Esophagus muscularis mucosa (tissue), 4 donors: ENCODE results near the gene KRT34. TPM values are rescaled to one million over a fixed set of nuclear protein-coding genes. Genes with fewer than 3 reads are reported as not detected.

Experiments
- DNase-seq: peaks from one replicate; pipeline ENCODE4 v3.0.0-alpha.2; 2017; ENCODE audit errors: extremely low spot score
- H3K27ac ChIP-seq, 4 donors: fragments of 200-600 bp; sonication (generic); replicated peaks in 1 of 4; 1 replicate in 3 of 4; 2 replicates in 1 of 4; pipeline ENCODE4 v1.5.1; 2016 to 2019; ENCODE audit warnings: mild to moderate bottlenecking in 1 of 4
- H3K27me3 ChIP-seq, 4 donors: fragments of 200-600 bp; sonication (generic); one replicate each; pipeline versions ENCODE4 v1.5.1 to v1.6.0; 2016 to 2019
- H3K36me3 ChIP-seq, 4 donors: fragments of 200-600 bp; sonication (generic); one replicate each; pipeline ENCODE4 v1.5.1; 2016 to 2019
- H3K4me1 ChIP-seq, 4 donors: fragments of 200-600 bp; sonication (generic); one replicate each; pipeline ENCODE4 v1.5.1; 2016 to 2019
- H3K4me3 ChIP-seq, 4 donors: fragments of 200-600 bp; sonication (generic); 1 replicate in 2 of 4; 2 replicates in 2 of 4; pipeline ENCODE4 v1.5.1; 2016 to 2019; ENCODE audit warnings: mild to moderate bottlenecking in 4 of 4, moderate library complexity in 1 of 4
- H3K9me3 ChIP-seq, 4 donors: fragments of 200-600 bp; sonication (generic); 1 replicate in 3 of 4; 2 replicates in 1 of 4; pipeline ENCODE4 v1.5.1; 2016 to 2019
- EP300 ChIP-seq: sonication (generic); formaldehyde crosslinking; IDR thresholded peaks from one replicate; pipeline ENCODE4 v1.6.1; 2017; ENCODE audit warnings: antibody characterized with exemption
- POLR2A ChIP-seq: fragments of 450-650 bp; IDR thresholded peaks from one replicate; pipeline ENCODE4 v1.6.1; 2017; ENCODE audit warnings: antibody characterized with exemption, moderate library complexity, mild to moderate bottlenecking, low read depth
- POLR2AphosphoS5 ChIP-seq, 2 donors: sonication (generic); formaldehyde crosslinking; IDR thresholded peaks; one replicate each; pipeline ENCODE4 v1.6.1; 2017; ENCODE audit warnings: antibody characterized with exemption in 2 of 2
- WGBS: methylation state at CpG from one replicate; pipeline ENCODE4 v1.1.5; 2018; 5-methylcytosine and 5-hydroxymethylcytosine counted together
- intact Hi-C: fragments of 100-400 bp; cut with DNase I; formaldehyde crosslinking; loops from one replicate; pipeline ENCODE4 v1.15.1; 2023
- total RNA-seq, 4 donors: library from RNA; depleted of rRNA; stranded (reverse); fragments of >200 nt; gene quantifications; one replicate each; pipeline versions ENCODE4 v1.1.0 to v1.2.1, GENCODE V29; 2016
- TF ChIP-seq, protein P1 (sequence below), 3 experiments: fragments of 200-600 bp in 2 of 3; fragments of 450-650 bp in 1 of 3; sonication (generic) in 2 of 3; IDR thresholded peaks; one replicate each; pipeline ENCODE4 v1.5.1; 2017 to 2019; ENCODE audit warnings: antibody characterized with exemption in 3 of 3, mild to moderate bottlenecking in 2 of 3, moderate library complexity in 1 of 3

KRT34 gene
- total RNA-seq, 4 donors from 2014 or later = not detected

DNA sequence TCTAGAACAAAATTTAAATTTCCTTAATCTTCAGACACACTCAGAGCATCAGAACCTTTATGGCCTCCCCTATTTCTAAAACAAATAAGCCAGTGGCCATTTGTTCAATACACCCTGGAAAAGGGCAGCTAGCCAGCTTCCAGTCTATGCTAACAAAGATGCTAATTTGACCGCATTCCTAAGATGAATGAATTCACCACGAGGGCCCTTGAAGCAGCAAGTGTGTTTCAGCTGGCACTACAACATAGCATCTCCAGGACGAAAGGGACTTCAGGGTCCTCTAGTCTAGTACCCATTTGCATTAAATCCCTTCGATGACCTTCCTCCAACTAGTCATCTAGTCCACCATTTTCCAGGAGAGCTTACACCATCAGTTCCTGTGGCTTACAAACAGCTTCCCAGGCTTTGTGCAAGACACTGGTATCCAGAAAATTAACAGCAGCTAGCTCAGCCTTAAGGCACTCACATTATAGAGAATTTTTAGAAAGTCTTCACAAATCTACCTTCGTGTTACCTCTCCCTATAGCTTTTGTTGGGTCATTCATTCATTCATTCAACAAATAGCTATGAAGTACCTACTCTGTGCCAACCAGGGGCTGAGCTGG lies 31.3 kb upstream of the KRT34 start:
- no peaks in the 10 kb centered on the region for H3K36me3 ChIP-seq
- TF ChIP-seq, protein P1, sequence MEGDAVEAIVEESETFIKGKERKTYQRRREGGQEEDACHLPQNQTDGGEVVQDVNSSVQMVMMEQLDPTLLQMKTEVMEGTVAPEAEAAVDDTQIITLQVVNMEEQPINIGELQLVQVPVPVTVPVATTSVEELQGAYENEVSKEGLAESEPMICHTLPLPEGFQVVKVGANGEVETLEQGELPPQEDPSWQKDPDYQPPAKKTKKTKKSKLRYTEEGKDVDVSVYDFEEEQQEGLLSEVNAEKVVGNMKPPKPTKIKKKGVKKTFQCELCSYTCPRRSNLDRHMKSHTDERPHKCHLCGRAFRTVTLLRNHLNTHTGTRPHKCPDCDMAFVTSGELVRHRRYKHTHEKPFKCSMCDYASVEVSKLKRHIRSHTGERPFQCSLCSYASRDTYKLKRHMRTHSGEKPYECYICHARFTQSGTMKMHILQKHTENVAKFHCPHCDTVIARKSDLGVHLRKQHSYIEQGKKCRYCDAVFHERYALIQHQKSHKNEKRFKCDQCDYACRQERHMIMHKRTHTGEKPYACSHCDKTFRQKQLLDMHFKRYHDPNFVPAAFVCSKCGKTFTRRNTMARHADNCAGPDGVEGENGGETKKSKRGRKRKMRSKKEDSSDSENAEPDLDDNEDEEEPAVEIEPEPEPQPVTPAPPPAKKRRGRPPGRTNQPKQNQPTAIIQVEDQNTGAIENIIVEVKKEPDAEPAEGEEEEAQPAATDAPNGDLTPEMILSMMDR (IDR thresholded peaks at IDR 0.05) = no peak
- TF ChIP-seq POLR2AphosphoS5 (IDR thresholded peaks at IDR 0.05) = no peak
- no peak for TF ChIP-seq POLR2A
- TF ChIP-seq EP300 = no peak
- no peaks in the 10 kb centered on the region for H3K27me3 ChIP-seq
- 75% methylated on average over 5 of the region's 5 CpGs for WGBS
- H3K4me1 ChIP-seq = peaks cover 0 to 27% (median 23%) of the 10 kb centered on the region in 4 donors
- H3K9me3 ChIP-seq = no peaks in the 10 kb centered on the region
- intact Hi-C loops = no loop called here
- no peak overlapping the region for H3K27ac ChIP-seq
- DNase-seq = no peak
- no peak overlapping the region for H3K4me3 ChIP-seq

DNA sequence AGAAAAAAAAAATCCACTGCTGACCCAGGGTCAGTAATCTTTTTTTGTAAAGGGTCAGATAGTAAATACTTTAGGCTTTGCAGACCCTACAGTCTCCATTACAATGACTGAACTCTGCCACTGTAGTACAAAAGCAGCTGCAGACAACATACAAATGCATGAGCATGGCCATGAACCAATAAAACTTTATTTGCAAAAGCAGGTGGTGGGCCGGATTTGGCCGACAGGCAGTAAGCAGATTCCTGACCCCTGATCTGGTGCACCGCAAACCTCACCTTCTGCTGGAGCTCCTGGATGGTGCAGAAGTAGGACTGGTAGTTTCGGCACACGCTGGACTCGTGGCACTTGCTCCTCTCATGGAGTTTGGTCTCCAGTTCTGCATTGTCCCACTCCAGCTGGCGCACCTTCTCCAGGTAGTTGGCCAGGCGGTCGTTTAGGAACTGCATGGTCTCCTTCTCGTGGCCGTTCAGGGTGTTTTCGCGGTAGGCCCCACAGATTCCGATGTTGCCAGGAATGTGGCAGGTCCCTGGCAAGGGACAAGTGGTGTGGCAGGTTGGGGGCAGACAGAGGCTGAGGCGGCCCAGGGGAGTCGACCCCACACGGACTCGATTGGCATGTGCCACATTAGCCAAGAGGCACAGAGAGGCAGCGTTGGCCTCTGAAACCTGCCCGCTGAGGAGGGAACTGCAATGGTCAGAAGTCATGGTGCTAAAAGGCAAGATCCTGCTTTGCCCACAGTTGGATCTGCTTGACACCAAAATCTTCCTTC lies 29.1 kb upstream of the KRT34 start:
- TF ChIP-seq, protein P1 (IDR thresholded peaks at IDR 0.05) = no peak
- TF ChIP-seq EP300 (no peak), POLR2AphosphoS5 (IDR thresholded peaks at IDR 0.05) (no peak), POLR2A (no peak)
- H3K4me1 ChIP-seq = peaks cover 0 to 11% (median 7%) of the 10 kb centered on the region in 4 donors
- no peaks in the 10 kb centered on the region for H3K9me3 ChIP-seq
- no peaks in the 10 kb centered on the region for H3K27me3 ChIP-seq
- H3K4me3 ChIP-seq = no peak overlapping the region
- intact Hi-C loops = no loop called here
- no peaks in the 10 kb centered on the region for H3K36me3 ChIP-seq
- no peak overlapping the region for H3K27ac ChIP-seq
- no peak for DNase-seq
- 94% methylated on average over 15 of the region's 20 CpGs for WGBS

DNA sequence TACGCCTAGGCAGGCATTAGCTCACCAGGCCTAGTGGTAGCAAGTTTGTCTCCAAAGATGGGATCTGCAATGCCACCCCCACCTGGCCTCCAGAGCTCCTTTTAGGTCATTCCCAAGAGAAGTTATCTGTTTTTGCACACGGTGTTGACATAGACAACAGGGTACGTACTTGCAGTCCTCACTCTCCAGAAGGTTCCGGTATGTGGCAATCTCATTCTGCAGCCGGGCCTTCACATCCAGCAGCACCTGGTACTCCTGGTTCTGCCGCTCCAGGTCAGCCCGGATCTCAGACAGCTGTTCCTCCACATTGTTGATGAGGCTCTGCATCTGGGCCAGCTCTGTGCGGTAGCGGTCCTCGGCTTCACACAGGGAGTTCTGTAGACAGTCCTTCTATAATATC lies 25.1 kb upstream of the KRT34 start:
- H3K36me3 ChIP-seq = no peaks in the 10 kb centered on the region
- DNase-seq = no peak
- H3K9me3 ChIP-seq = no peaks in the 10 kb centered on the region
- intact Hi-C loops = no loop called here
- TF ChIP-seq EP300 (no peak), POLR2A (no peak), POLR2AphosphoS5 (IDR thresholded peaks at IDR 0.05) (no peak)
- TF ChIP-seq, protein P1 (IDR thresholded peaks at IDR 0.05) = no peak
- peaks cover 0 to 30% (median 24%) of the 10 kb centered on the region in 4 donors for H3K4me1 ChIP-seq
- H3K4me3 ChIP-seq = no peak overlapping the region
- H3K27ac ChIP-seq = no peak overlapping the region
- WGBS = 92% methylated on average over 10 of the region's 10 CpGs
- H3K27me3 ChIP-seq = no peaks in the 10 kb centered on the region

DNA sequence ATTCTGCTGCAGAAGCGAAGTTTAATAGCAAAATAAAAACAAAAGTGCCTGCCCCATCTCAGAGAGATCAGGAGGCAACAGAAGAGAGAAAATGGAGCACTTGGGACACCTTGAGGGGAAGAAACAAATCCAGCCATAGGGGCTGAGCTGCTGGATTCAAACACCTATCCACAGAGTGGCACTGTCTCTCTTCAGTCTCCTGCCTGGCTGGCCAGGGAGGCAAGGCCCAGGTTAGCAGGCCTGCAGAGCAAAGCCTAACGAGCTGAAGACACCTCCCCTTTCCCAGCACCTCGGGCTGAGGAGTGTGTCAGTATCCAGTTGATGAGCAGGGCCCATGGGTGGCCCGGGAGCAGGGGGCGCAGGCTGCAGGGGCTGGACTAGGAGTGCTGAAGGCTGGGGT lies 24.1 kb upstream of the KRT34 start:
- Histone ChIP-seq H3K27ac (no peak overlapping the region), H3K27me3 (no peaks in the 10 kb centered on the region), H3K4me1 (peaks cover 0 to 36% (median 32%) of the 10 kb centered on the region in 4 donors), H3K36me3 (no peaks in the 10 kb centered on the region), H3K9me3 (no peaks in the 10 kb centered on the region), H3K4me3 (no peak overlapping the region)
- WGBS = 72% methylated on average over 5 of the region's 5 CpGs
- no peak for TF ChIP-seq POLR2AphosphoS5 (IDR thresholded peaks at IDR 0.05)
- TF ChIP-seq POLR2A = no peak
- no peak for TF ChIP-seq EP300
- TF ChIP-seq, protein P1 (IDR thresholded peaks at IDR 0.05) = no peak
- no peak for DNase-seq
- intact Hi-C loops = no loop called here
